K562 (cell line): ENCODE data around the gene RCSD1. TPM values are rescaled to one million over a fixed set of nuclear protein-coding genes. Genes with fewer than 3 reads are reported as not detected.
A peak's percentile ranks its signal among the peaks of the same experiment; 100 is the strongest.

Source experiments
- NFYB ChIP-seq: IDR thresholded peaks from 2 replicates; pipeline ENCODE4 v1.6.1; 2011; ENCODE audit warnings: mild to moderate bottlenecking, moderate library complexity; ENCODE audit not compliant: insufficient read length; ENCODE audit errors: extremely low read depth
- PYGO2 ChIP-seq: fragments of 450-650 bp; IDR thresholded peaks from 2 replicates; pipeline ENCODE4 v1.6.1; 2016; ENCODE audit warnings: mild to moderate bottlenecking, missing genetic modification characterization, moderate library complexity, missing compliant biosample characterization
- ZBTB1 ChIP-seq: sonication (generic); formaldehyde crosslinking; IDR thresholded peaks from 2 replicates; pipeline ENCODE4 v1.8.1; 2023; ENCODE audit warnings: missing genetic modification reagents, low read depth, mild to moderate bottlenecking, borderline replicate concordance
- ZFX ChIP-seq: sonication (generic); formaldehyde crosslinking; IDR thresholded peaks from 2 replicates; pipeline ENCODE4 v1.8.0; 2022; ENCODE audit warnings: mild to moderate bottlenecking, missing genetic modification reagents, moderate library complexity
- ZNF583 ChIP-seq: fragments of 250-450 bp; sonication (Bioruptor Pico); IDR thresholded peaks from 2 replicates; pipeline ENCODE4 v1.4.0; 2020
- ZNF75A ChIP-seq: fragments of 450-650 bp; formaldehyde crosslinking; IDR thresholded peaks from 2 replicates; pipeline ENCODE4 v1.4.0; 2020; ENCODE audit warnings: mild to moderate bottlenecking
- polyA plus RNA-seq, 8 experiments: library from polyadenylated mRNA; depleted of rRNA in 4 of 8; stranded (reverse) in 5 of 8; unstranded in 3 of 8; fragments of >200 nt; fragmentation: Nextera tagmentation in 2 of 8; fragmentation: Illumina TruSeq in 1 of 8; extraction: Ambion mirVana in 2 of 8; extraction: Trizol in 1 of 8; gene quantifications; 2 replicates each; pipeline versions ENCODE4 v1.2.1 to v1.2.3, GENCODE V29; 2011 to 2014; ENCODE audit warnings: inconsistent platforms in 1 of 8, missing spikeins in 1 of 8
- total RNA-seq, 7 experiments: library from RNA; depleted of rRNA in 6 of 7; stranded (reverse); fragments of >200 nt in 6 of 7; fragmentation: Illumina TruSeq in 2 of 7; extraction: Trizol in 2 of 7; gene quantifications; 2 replicates each; pipeline versions ENCODE4 v1.2.1 to v1.2.3, GENCODE V29; 2011 to 2021; ENCODE audit warnings: low replicate concordance in 1 of 7
- TF ChIP-seq, protein P1 (sequence below): fragments of 250-450 bp; sonication (Bioruptor Pico); IDR thresholded peaks from 2 replicates; pipeline ENCODE4 v1.4.0; 2020; ENCODE audit warnings: mild to moderate bottlenecking, moderate library complexity
- TF ChIP-seq, protein P2 (sequence below): sonication (generic); formaldehyde crosslinking; IDR thresholded peaks from 2 replicates; pipeline ENCODE4 v1.8.1; 2023; ENCODE audit warnings: mild to moderate bottlenecking, missing genetic modification reagents
- TF ChIP-seq, protein P3 (sequence below), 2 experiments: fragments of 250-450 bp in 1 of 2; fragments of 450-650 bp in 1 of 2; sonication (Bioruptor Pico) in 1 of 2; IDR thresholded peaks; 2 replicates each; pipeline versions ENCODE4 v1.6.1 to v1.8.0; 2016 to 2021; ENCODE audit warnings: mild to moderate bottlenecking in 2 of 2, moderate library complexity in 2 of 2, missing compliant biosample characterization in 1 of 2, missing genetic modification characterization in 1 of 2
- TF ChIP-seq, protein P4 (sequence below), 3 experiments: fragments of 200-800 bp in 1 of 3; sonication (Bioruptor generic) in 1 of 3; sonication (generic) in 1 of 3; formaldehyde crosslinking in 1 of 3; IDR thresholded peaks; 2 replicates each; pipeline versions ENCODE4 v1.6.1 to v1.8.0; 2016 to 2022; ENCODE audit warnings: mild to moderate bottlenecking in 2 of 3, missing compliant biosample characterization in 2 of 3, missing genetic modification characterization in 2 of 3, missing genetic modification reagents in 1 of 3
- TF ChIP-seq, protein P5 (sequence below): sonication (generic); formaldehyde crosslinking; IDR thresholded peaks from 2 replicates; pipeline ENCODE4 v1.8.0; 2022; ENCODE audit warnings: mild to moderate bottlenecking, missing genetic modification reagents
- TF ChIP-seq, protein P6 (sequence below): fragments of 450-650 bp; IDR thresholded peaks from 2 replicates; pipeline ENCODE4 v1.6.1; 2016
- TF ChIP-seq, protein P7 (sequence below): fragments of 200-400 bp; formaldehyde crosslinking; IDR thresholded peaks from 2 replicates; pipeline ENCODE4 v1.6.1; 2017; ENCODE audit warnings: mild to moderate bottlenecking, low read depth, low read length, moderate library complexity

The RCSD1 gene
- total and polyA plus RNA-seq, 9 of the 15 experiments (the other 6 are each of a cell fraction or from before 2014, with no cell fraction given), result 7.8 to 69.8 (median 45.3) TPM

DNA sequence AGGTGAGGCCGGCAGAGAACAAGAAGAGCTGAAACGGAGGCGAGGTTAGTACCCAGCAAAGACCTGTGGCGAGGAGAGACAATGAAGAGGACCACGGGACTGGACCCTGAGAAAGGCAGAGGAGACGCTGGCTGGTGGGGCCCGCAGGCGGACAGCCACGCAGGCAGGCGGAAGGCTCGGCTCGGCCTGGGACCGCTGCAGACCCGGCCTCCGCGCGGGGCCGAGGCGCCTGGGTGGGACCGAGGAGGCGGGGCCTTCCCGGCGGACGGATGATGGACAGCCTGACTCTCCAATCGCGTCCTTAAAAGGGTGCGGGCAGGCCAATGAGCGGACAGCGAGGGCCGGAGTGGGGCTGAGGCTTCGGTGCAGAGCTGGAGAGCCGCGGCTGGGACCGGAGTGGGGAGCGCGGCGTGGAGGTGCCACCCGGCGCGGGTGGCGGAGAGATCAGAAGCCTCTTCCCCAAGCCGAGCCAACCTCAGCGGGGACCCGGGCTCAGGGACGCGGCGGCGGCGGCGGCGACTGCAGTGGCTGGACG lies 91.7 kb downstream of the RCSD1 start, which contains the start of gene MPZL1 (continued):
- TF ChIP-seq, protein P1, sequence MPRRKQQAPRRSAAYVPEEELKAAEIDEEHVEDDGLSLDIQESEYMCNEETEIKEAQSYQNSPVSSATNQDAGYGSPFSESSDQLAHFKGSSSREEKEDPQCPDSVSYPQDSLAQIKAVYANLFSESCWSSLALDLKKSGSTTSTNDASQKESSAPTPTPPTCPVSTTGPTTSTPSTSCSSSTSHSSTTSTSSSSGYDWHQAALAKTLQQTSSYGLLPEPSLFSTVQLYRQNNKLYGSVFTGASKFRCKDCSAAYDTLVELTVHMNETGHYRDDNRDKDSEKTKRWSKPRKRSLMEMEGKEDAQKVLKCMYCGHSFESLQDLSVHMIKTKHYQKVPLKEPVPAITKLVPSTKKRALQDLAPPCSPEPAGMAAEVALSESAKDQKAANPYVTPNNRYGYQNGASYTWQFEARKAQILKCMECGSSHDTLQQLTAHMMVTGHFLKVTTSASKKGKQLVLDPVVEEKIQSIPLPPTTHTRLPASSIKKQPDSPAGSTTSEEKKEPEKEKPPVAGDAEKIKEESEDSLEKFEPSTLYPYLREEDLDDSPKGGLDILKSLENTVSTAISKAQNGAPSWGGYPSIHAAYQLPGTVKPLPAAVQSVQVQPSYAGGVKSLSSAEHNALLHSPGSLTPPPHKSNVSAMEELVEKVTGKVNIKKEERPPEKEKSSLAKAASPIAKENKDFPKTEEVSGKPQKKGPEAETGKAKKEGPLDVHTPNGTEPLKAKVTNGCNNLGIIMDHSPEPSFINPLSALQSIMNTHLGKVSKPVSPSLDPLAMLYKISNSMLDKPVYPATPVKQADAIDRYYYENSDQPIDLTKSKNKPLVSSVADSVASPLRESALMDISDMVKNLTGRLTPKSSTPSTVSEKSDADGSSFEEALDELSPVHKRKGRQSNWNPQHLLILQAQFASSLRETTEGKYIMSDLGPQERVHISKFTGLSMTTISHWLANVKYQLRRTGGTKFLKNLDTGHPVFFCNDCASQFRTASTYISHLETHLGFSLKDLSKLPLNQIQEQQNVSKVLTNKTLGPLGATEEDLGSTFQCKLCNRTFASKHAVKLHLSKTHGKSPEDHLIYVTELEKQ (CRISPR knock-in tag), result no peak
- TF ChIP-seq PYGO2 (tag) (no peak), ZFX (CRISPR knock-in tag) (peak; percentile 69), ZNF75A (no peak), ZBTB1 (CRISPR knock-in tag) (peak; percentile 71), NFYB (peak; percentile 95), ZNF583 (CRISPR knock-in tag) (no peak)
- TF ChIP-seq, protein P2, sequence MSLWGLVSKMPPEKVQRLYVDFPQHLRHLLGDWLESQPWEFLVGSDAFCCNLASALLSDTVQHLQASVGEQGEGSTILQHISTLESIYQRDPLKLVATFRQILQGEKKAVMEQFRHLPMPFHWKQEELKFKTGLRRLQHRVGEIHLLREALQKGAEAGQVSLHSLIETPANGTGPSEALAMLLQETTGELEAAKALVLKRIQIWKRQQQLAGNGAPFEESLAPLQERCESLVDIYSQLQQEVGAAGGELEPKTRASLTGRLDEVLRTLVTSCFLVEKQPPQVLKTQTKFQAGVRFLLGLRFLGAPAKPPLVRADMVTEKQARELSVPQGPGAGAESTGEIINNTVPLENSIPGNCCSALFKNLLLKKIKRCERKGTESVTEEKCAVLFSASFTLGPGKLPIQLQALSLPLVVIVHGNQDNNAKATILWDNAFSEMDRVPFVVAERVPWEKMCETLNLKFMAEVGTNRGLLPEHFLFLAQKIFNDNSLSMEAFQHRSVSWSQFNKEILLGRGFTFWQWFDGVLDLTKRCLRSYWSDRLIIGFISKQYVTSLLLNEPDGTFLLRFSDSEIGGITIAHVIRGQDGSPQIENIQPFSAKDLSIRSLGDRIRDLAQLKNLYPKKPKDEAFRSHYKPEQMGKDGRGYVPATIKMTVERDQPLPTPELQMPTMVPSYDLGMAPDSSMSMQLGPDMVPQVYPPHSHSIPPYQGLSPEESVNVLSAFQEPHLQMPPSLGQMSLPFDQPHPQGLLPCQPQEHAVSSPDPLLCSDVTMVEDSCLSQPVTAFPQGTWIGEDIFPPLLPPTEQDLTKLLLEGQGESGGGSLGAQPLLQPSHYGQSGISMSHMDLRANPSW (CRISPR knock-in tag), result no peak
- TF ChIP-seq, protein P3, sequence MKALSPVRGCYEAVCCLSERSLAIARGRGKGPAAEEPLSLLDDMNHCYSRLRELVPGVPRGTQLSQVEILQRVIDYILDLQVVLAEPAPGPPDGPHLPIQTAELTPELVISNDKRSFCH (CRISPR knock-in tag; IDR thresholded peaks at IDR 0.05), result no peak
- TF ChIP-seq, protein P3 (tag; IDR thresholded peaks at IDR 0.05), result no peak
- TF ChIP-seq, protein P4, sequence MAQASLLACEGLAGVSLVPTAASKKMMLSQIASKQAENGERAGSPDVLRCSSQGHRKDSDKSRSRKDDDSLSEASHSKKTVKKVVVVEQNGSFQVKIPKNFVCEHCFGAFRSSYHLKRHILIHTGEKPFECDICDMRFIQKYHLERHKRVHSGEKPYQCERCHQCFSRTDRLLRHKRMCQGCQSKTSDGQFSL (CRISPR knock-in tag; IDR thresholded peaks at IDR 0.05), result peak; percentile 34; the same call in 1 of the 2 replicates
- TF ChIP-seq, protein P4 (tag; IDR thresholded peaks at IDR 0.05), result no peak
- TF ChIP-seq, protein P5, sequence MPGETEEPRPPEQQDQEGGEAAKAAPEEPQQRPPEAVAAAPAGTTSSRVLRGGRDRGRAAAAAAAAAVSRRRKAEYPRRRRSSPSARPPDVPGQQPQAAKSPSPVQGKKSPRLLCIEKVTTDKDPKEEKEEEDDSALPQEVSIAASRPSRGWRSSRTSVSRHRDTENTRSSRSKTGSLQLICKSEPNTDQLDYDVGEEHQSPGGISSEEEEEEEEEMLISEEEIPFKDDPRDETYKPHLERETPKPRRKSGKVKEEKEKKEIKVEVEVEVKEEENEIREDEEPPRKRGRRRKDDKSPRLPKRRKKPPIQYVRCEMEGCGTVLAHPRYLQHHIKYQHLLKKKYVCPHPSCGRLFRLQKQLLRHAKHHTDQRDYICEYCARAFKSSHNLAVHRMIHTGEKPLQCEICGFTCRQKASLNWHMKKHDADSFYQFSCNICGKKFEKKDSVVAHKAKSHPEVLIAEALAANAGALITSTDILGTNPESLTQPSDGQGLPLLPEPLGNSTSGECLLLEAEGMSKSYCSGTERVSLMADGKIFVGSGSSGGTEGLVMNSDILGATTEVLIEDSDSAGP (CRISPR knock-in tag), result no peak
- TF ChIP-seq, protein P6, sequence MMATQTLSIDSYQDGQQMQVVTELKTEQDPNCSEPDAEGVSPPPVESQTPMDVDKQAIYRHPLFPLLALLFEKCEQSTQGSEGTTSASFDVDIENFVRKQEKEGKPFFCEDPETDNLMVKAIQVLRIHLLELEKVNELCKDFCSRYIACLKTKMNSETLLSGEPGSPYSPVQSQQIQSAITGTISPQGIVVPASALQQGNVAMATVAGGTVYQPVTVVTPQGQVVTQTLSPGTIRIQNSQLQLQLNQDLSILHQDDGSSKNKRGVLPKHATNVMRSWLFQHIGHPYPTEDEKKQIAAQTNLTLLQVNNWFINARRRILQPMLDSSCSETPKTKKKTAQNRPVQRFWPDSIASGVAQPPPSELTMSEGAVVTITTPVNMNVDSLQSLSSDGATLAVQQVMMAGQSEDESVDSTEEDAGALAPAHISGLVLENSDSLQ, result peak; percentile 100
- TF ChIP-seq, protein P7, sequence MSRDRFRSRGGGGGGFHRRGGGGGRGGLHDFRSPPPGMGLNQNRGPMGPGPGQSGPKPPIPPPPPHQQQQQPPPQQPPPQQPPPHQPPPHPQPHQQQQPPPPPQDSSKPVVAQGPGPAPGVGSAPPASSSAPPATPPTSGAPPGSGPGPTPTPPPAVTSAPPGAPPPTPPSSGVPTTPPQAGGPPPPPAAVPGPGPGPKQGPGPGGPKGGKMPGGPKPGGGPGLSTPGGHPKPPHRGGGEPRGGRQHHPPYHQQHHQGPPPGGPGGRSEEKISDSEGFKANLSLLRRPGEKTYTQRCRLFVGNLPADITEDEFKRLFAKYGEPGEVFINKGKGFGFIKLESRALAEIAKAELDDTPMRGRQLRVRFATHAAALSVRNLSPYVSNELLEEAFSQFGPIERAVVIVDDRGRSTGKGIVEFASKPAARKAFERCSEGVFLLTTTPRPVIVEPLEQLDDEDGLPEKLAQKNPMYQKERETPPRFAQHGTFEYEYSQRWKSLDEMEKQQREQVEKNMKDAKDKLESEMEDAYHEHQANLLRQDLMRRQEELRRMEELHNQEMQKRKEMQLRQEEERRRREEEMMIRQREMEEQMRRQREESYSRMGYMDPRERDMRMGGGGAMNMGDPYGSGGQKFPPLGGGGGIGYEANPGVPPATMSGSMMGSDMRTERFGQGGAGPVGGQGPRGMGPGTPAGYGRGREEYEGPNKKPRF, result no peak
